ENCODE data around the gene HOXC6. TPM values are rescaled to one million over a fixed set of nuclear protein-coding genes. Genes with fewer than 3 reads are reported as not detected.

HOXC6 gene
- total RNA-seq, 1 experiment from 2014 or later = not detected

GRCh38 chr12:54042970-54043853, 15.0 kb downstream of the HOXC6 start:
- TF ChIP-seq USF2 (CRISPR knock-in tag; IDR thresholded peaks at IDR 0.05) (no peak), TEAD4 (CRISPR knock-in tag; IDR thresholded peaks at IDR 0.05) (no peak), MLX (CRISPR knock-in tag; IDR thresholded peaks at IDR 0.05) (no peak), ZNF263 (CRISPR knock-in tag; IDR thresholded peaks at IDR 0.05; ENCODE audit: low read depth) (no peak)
- Mint-ChIP-seq H3K9me3 (no peaks in the 10 kb centered on the region), H3K4me3 (no peak overlapping the region), H3K36me3 (no peaks in the 10 kb centered on the region), H3K27ac (no peak overlapping the region), H3K27me3 (ENCODE audit: low read depth) (peaks cover 100% of the 10 kb centered on the region), H3K4me1 (peaks cover 18% of the 10 kb centered on the region)
- DNase-seq (ENCODE audit: low spot score) (no peak), ATAC-seq (no peak)
- ChIA-PET POLR2A (no interaction called here), CTCF (interaction anchor here (0.5 to 2.9 kb wide), 6 partner anchors 10 to 165 kb away, joined by 3 to 12 read pairs (median 4); partner anchors contain the start of gene HOXC5)

GRCh38 chr12:54044425-54045103, 16.3 kb downstream of the HOXC6 start:
- TF ChIP-seq ZNF219 (CRISPR knock-in tag; IDR thresholded peaks at IDR 0.05; ENCODE audit: borderline replicate concordance) (no peak), CREB1 (CRISPR knock-in tag; IDR thresholded peaks at IDR 0.05) (no peak), CDX4 (CRISPR knock-in tag; IDR thresholded peaks at IDR 0.05; ENCODE audit: borderline replicate concordance) (no peak), ZNF416 (CRISPR knock-in tag; IDR thresholded peaks at IDR 0.05) (no peak), NFATC4 (CRISPR knock-in tag; IDR thresholded peaks at IDR 0.05) (no peak), AFF4 (CRISPR knock-in tag; IDR thresholded peaks at IDR 0.05; ENCODE audit: borderline replicate concordance) (no peak), E2F5 (CRISPR knock-in tag; IDR thresholded peaks at IDR 0.05) (no peak), ZNF121 (CRISPR knock-in tag; IDR thresholded peaks at IDR 0.05) (no peak), ETV6 (CRISPR knock-in tag; IDR thresholded peaks at IDR 0.05) (no peak), STAT6 (CRISPR knock-in tag; conservative IDR thresholded peaks at IDR 0.05; ENCODE audit: low read depth) (no peak), ESRRA (CRISPR knock-in tag; IDR thresholded peaks at IDR 0.05; ENCODE audit: borderline replicate concordance) (no peak), CREM (CRISPR knock-in tag; IDR thresholded peaks at IDR 0.05) (no peak), ATF1 (CRISPR knock-in tag; IDR thresholded peaks at IDR 0.05) (no peak), ZNF671 (CRISPR knock-in tag; IDR thresholded peaks at IDR 0.05) (no peak)
- H3K27ac Mint-ChIP-seq = no peak overlapping the region
- no peak for DNase-seq (ENCODE audit: low spot score)
- ChIA-PET POLR2A (no interaction called here), CTCF (interaction anchor here (1.4 to 2.9 kb wide), 3 partner anchors 12 to 157 kb away, joined by 4 to 12 read pairs (median 4); partner anchors contain the start of gene HOXC5)
- H3K4me1 Mint-ChIP-seq = peaks cover 16% of the 10 kb centered on the region
- ATAC-seq = no peak
- no peaks in the 10 kb centered on the region for H3K36me3 Mint-ChIP-seq
- peaks cover 100% of the 10 kb centered on the region for H3K27me3 Mint-ChIP-seq (ENCODE audit: low read depth)
- no peak overlapping the region for H3K4me3 Mint-ChIP-seq
- no peaks in the 10 kb centered on the region for H3K9me3 Mint-ChIP-seq

Measured in WTC11 (cell line).